ENCODE measurements around the gene ALDH4A1.

Gene ALDH4A1

GRCh38 chr1:18861082-18861481, 41.3 kb downstream of the ALDH4A1 start:
- H3K36me3 ChIP-seq (replicated peaks; ENCODE audit: insufficient read depth, low read length): no peaks in the 10 kb centered on the region
- DNase-seq: no peak
- H3K4me3 ChIP-seq (ENCODE audit: low read length): no peak overlapping the region
- no peak overlapping the region for H3K4me2 ChIP-seq (ENCODE audit: low read depth, low read length)
- H3K27ac ChIP-seq (ENCODE audit: low read length): no peak overlapping the region
- H4K20me1 ChIP-seq (ENCODE audit: insufficient read depth, low read length): no peaks in the 10 kb centered on the region
- no peak overlapping the region for H2AFZ ChIP-seq (ENCODE audit: low read length)
- H3K79me2 ChIP-seq (ENCODE audit: low read length): no peaks in the 10 kb centered on the region
- no peak overlapping the region for H3K9ac ChIP-seq (ENCODE audit: low read length)
- no peaks in the 10 kb centered on the region for H3F3A ChIP-seq (ENCODE audit: insufficient read depth, low read length)
- no peaks in the 10 kb centered on the region for H3K9me2 ChIP-seq (replicated peaks; ENCODE audit: insufficient read depth, low read length)
- no peaks in the 10 kb centered on the region for H3K4me1 ChIP-seq (ENCODE audit: low read length)
- no peaks in the 10 kb centered on the region for H3K9me3 ChIP-seq (replicated peaks; ENCODE audit: insufficient read depth, low read length)
- TF ChIP-seq CTCF (IDR thresholded peaks at IDR 0.05; ENCODE audit: low read length) (no peak), EZH2 (optimal IDR thresholded peaks at IDR 0.05; ENCODE audit: low read depth, low read length) (no peak), EZH2phosphoT487 (IDR thresholded peaks at IDR 0.05; ENCODE audit: low read length) (no peak)
- H3K27me3 ChIP-seq (replicated peaks; ENCODE audit: insufficient read depth, low read length): peaks cover 93% of the 10 kb centered on the region

GRCh38 chr1:18859560-18859959, 42.8 kb downstream of the ALDH4A1 start, which contains the start of gene TAS1R2:
TSS of gene TAS1R2 (minus strand) at chr1:18859660. CDS start at chr1:18859660, 0 bp downstream.
- Histone ChIP-seq H3K4me3 (ENCODE audit: low read length) (no peak within 1 kb of the TSS), H3F3A (ENCODE audit: insufficient read depth, low read length) (no peaks in the 10 kb centered on the region), H3K79me2 (ENCODE audit: low read length) (no peaks in the 10 kb centered on the region), H3K9me2 (replicated peaks; ENCODE audit: insufficient read depth, low read length) (no peaks in the 10 kb centered on the region), H2AFZ (ENCODE audit: low read length) (no peak within 1 kb of the TSS), H3K9me3 (replicated peaks; ENCODE audit: insufficient read depth, low read length) (no peaks in the 10 kb centered on the region), H3K27ac (ENCODE audit: low read length) (no peak within 1 kb of the TSS), H4K20me1 (ENCODE audit: insufficient read depth, low read length) (no peaks in the 10 kb centered on the region), H3K9ac (ENCODE audit: low read length) (no peak within 1 kb of the TSS), H3K27me3 (replicated peaks; ENCODE audit: insufficient read depth, low read length) (peaks cover 93% of the 10 kb centered on the region), H3K36me3 (replicated peaks; ENCODE audit: insufficient read depth, low read length) (no peaks in the 10 kb centered on the region), H3K4me1 (ENCODE audit: low read length) (no peaks in the 10 kb centered on the region), H3K4me2 (ENCODE audit: low read depth, low read length) (no peak within 1 kb of the TSS)
- no peak for DNase-seq
- no peak for TF ChIP-seq EZH2 (optimal IDR thresholded peaks at IDR 0.05; ENCODE audit: low read depth, low read length)
- no peak for TF ChIP-seq EZH2phosphoT487 (IDR thresholded peaks at IDR 0.05; ENCODE audit: low read length)
- TF ChIP-seq CTCF (IDR thresholded peaks at IDR 0.05; ENCODE audit: low read length): no peak

DNA sequence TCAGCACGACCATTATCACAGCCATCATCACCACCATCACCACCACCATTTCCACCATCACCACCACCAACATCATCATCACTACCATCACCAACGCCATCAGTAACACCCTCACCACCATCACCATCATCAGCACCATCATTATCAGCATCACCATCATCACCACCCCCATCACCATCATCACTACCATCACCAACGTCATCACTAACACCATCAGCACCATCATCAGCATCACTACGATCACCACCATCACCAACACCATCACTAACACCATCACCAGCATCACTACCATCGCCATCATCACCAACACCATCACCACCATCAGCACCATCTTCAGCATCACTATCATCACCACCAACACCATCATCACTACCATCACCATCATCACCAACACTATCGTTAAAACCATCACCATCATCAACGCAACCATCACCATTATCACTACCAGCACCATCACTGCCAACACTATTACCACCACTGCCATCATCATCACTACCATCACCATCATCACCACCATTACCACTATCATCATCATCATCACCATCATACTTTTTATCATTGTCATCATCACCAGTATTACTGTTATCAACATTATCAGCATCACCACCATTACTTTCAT, 44.2 kb downstream of the ALDH4A1 start:
- H3K9ac ChIP-seq (ENCODE audit: low read length): no peak overlapping the region
- no peak overlapping the region for H3K4me3 ChIP-seq (ENCODE audit: low read length)
- H3K4me1 ChIP-seq (ENCODE audit: low read length): no peaks in the 10 kb centered on the region
- H3K27ac ChIP-seq (ENCODE audit: low read length): no peak overlapping the region
- no peaks in the 10 kb centered on the region for H4K20me1 ChIP-seq (ENCODE audit: insufficient read depth, low read length)
- H3K36me3 ChIP-seq (replicated peaks; ENCODE audit: insufficient read depth, low read length): no peaks in the 10 kb centered on the region
- H3K27me3 ChIP-seq (replicated peaks; ENCODE audit: insufficient read depth, low read length): peaks cover 93% of the 10 kb centered on the region
- no peaks in the 10 kb centered on the region for H3K9me3 ChIP-seq (replicated peaks; ENCODE audit: insufficient read depth, low read length)
- H2AFZ ChIP-seq (ENCODE audit: low read length): no peak overlapping the region
- no peaks in the 10 kb centered on the region for H3F3A ChIP-seq (ENCODE audit: insufficient read depth, low read length)
- no peak overlapping the region for H3K4me2 ChIP-seq (ENCODE audit: low read depth, low read length)
- DNase-seq: no peak
- no peak for TF ChIP-seq EZH2 (optimal IDR thresholded peaks at IDR 0.05; ENCODE audit: low read depth, low read length)
- no peak for TF ChIP-seq CTCF (IDR thresholded peaks at IDR 0.05; ENCODE audit: low read length)
- TF ChIP-seq EZH2phosphoT487 (IDR thresholded peaks at IDR 0.05; ENCODE audit: low read length): no peak
- no peaks in the 10 kb centered on the region for H3K79me2 ChIP-seq (ENCODE audit: low read length)
- no peaks in the 10 kb centered on the region for H3K9me2 ChIP-seq (replicated peaks; ENCODE audit: insufficient read depth, low read length)
